GM18868 (cell line): ENCODE measurements around the gene ACP2.

ENCODE experiments used
- ATAC-seq: cut with Tn5 transposase; IDR thresholded peaks from one replicate; pipeline ENCODE4 v1.9.1; 2021; ENCODE audit warnings: mild to moderate bottlenecking, moderate library complexity; ENCODE audit not compliant: unreplicated experiment

Gene ACP2, protein sequence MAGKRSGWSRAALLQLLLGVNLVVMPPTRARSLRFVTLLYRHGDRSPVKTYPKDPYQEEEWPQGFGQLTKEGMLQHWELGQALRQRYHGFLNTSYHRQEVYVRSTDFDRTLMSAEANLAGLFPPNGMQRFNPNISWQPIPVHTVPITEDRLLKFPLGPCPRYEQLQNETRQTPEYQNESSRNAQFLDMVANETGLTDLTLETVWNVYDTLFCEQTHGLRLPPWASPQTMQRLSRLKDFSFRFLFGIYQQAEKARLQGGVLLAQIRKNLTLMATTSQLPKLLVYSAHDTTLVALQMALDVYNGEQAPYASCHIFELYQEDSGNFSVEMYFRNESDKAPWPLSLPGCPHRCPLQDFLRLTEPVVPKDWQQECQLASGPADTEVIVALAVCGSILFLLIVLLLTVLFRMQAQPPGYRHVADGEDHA

DNA sequence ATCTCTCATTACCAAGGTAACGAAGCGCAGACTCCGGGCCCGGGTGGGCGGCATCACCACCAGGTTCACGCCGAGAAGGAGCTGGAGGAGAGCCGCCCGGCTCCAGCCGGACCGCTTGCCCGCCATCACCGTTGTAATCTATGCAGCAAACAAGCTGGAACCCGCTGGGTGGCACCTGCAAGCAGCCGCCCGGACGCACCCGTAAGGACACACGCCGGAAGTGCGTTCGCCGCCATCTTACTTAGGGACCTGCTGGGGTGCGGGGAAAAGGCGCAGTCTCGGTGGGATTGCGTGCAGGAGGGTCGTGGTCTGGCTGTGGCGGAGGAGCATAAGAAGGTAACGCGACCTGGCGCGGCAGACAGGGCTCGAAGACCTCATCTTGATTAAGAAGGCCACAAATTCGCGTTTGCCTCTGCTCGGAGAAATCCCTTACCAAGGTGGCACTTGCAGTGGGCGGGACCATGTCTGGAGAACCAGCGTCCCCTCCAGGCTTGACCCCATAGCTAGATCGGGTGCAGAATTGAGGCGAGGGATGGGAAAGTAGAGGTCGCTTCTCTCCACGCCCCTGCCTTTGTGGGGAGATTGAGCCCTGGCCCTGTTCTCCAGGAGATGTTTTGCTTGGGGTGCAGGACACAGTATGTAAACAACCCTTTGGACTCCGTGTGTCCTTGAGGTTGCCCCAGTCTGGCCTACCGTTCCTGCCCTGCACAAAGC is at the start of gene ACP2:
ACP2 (minus strand) TSS at position 151 of the 714 bp plus-strand sequence; CDS start at position 126, 25 bp downstream.
- ATAC-seq: peak; percentile 94

DNA sequence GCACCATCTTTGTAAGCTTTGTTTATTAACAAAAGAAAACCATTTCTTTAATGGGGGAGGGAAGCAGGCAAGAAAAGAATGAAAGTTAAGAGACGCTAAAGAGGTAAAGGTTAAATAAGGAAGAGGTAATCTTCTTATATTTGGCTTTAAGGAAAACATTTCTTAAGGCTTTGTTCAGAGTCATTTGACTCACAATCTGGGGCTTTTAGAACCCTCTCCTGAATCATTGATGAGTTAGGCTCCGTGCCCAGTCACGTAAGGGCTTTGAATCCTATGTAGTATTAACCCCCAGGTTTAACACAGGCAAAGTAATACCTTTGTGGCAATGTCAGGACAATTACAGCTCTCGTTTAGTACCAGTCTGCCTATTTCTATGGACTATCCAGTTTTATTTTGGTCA is 47.4 kb upstream of the ACP2 start:
- no peak for ATAC-seq

DNA sequence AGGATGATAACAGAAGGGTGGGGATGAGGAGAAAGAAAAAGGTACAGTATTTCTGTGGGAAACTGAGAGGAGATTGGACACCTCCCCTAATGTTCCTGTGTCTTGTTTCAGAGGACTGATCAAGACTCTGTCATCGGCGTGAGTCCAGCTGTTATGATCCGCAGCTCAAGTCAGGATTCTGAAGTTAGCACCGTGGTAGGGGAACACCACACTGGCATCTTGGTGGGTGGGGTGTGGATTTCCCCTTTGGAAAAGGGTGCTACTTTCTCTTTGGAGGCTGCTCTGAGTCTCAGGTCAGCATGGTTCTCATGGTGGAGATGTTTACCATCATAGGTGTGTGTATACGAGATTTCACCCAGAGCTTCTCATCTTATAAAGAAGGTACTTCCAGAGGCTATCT is 46.8 kb upstream of the ACP2 start:
- no peak for ATAC-seq

DNA sequence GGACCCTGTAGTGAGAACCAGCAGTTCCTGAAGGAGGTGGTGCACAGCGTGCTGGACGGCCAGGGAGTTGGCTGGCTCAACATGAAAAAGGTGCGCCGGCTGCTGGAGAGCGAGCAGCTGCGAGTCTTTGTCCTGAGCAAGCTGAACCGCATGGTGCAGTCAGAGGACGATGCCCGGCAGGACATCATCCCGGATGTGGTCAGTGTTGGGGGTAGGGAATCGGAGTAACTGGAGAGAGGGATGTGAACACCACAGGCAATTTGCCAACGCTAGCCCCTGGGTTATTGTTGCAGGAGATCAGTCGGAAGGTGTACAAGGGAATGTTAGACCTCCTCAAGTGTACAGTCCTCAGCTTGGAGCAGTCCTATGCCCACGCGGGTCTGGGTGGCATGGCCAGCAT is 41.2 kb upstream of the ACP2 start:
- ATAC-seq: no peak

DNA sequence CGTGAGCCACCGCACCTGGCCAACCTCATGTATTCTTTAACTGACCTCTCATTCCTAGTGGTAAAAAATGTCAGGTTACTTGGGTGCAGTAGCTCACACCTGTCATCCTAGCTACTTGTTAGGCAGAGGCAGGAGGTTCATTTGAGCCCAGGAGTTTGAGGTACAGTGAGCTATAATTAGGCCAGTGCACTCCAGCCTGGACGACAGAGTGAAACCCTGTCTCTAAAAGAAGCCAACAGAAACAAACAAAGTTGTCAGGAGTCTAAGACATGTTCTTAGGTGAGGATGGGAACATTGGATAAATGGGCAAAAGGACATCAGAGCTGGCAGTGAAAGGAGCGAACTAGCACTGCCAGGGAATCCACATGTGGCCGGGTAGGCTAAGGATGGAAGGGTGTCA is 39.5 kb upstream of the ACP2 start:
- ATAC-seq: no peak

DNA sequence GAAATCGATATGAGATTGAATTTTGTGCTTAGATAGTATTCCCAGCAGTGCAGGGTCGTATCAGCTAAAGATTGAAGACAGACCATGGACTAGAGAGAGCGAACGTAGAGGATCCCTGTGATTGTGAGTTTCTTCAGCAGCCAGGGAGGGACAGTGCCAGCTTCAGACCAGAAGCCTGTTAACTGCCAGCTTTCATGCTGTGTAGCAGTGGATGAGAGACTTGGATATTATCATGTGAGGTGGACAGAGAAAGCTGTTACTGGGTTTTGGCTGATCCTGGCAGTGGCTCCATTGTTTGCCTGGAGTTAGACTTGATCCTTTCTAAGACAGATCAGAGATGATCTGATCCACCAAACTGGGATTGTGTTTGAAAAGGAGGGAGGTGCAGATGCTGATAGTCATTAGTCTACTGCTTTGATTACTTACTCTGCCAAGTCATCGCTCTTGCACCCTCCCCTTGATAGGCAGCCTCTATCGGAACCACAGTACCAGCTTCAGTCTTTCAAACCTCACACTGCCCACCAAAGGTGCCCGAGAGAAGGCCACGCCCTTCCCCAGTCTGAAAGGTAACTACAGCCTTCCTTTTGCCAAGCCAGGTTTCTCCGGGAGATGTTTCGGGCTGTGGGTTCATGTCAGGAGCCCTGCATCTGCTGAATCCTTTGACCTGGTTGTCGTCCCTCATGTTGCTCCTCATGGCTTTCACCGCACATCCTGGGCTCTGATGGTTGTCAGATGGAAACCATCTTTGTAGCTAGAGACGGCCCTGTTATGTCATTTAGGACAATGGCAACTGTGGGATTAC is 37.6 kb upstream of the ACP2 start:
- ATAC-seq: no peak

DNA sequence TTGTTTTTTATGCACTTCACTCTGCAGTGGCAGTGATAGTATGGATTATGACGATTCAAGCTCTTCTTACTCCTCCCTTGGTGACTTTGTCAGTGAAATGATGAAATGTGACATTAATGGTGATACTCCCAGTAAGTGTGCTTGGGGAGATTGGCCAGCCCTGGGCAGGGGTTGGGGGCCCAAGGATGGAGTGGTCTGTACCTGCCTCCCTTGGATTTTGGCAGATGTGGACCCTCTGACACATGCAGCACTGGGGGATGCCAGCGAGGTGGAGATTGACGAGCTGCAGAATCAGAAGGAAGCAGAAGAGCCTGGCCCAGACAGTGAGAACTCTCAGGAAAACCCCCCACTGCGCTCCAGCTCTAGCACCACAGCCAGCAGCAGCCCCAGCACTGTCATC is 35.5 kb upstream of the ACP2 start:
- no peak for ATAC-seq

DNA sequence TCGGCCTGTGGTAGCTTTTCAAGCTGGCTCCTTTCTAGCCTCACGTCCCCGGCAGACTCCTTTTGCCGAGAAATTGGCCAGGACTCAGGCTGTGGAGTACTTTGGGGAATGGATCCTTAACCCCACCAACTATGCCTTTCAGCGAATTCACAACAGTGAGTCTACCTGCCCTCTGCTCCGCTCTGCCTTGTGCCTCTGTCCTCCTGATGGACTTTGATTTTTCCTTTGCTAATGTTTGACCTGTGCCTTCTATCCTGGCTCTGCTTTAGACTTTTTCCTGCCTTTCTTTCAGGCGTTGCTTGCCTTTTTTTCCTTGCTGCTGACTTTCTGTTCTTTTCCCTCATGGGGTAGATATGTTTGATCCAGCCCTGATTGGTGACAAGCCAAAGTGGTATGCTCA is 33.8 kb upstream of the ACP2 start:
- no peak for ATAC-seq

DNA sequence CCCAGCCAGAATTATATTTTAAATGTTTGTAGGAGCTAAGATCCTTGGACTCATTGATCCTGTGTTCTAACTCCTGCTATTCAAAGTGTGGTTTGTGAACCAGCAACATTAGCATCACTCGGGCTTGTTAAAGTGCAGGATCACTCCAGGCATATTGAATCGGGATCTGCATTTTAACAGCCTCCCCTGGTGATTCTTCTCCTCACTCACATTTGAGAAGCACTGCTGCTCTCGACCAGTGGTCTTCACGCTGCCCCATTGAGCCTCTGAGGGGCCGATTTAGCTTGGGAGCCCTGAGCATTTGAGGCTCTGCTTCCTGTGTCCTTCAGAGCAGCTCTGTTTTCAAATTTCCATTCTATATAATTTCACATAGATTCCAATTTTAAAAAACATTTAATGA is 32.2 kb upstream of the ACP2 start:
- ATAC-seq: no peak

DNA sequence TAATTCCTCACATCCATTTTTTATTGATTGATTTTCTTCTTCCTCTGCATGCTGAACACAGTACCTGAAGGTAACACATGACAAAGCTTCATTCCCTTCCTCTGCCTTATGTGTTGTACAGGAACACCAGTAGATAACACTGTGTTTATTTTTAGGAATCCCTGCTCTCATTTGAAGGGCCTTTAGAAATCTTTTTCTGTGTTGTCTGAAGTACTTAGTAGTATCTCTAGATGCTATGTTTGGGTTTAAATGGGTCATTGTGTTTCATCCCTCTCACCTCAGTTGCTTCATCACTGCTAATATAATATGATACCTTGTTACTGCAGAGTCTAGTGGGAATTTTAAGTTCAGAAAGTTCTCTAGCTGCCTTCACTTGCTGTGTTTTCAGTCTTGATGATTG is 31.5 kb upstream of the ACP2 start:
- no peak for ATAC-seq

DNA sequence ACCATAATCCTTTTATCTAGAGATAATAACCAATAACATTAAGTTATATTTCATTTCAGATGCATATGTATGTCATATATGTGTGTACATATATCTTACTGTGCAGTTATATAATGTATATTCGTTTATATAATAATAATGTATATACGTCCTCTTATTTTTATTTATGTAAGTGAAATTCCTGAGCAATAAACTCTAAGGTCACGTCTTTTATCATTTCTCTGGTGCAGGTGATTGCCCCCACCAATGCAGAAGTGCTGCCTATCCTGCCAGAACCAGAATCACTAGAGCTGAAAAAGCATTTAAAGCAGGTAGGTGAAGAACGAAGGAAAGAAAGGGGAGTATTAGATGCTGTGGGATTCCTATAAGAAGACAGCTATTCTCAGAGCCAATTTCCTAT is 30.2 kb upstream of the ACP2 start:
- ATAC-seq: no peak

DNA sequence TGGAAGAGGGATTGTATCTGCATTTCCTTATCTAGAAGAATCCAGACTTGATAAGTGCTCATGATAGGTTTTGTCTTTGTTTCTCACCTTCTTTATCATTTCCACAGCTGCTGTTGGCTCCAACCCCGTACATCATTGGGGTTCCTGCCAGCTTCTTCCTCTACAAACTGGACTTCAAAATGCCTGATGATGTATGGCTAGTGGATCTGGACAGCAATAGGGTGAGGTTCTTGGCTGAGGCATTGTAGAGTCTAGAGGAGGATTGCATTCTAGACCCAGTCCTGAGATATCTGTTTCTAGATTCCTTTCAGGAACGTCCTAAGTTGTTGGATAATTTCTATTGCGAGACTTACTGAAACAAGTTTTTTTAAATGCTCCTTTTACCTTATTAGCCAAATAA is 29.4 kb upstream of the ACP2 start:
- no peak for ATAC-seq

DNA sequence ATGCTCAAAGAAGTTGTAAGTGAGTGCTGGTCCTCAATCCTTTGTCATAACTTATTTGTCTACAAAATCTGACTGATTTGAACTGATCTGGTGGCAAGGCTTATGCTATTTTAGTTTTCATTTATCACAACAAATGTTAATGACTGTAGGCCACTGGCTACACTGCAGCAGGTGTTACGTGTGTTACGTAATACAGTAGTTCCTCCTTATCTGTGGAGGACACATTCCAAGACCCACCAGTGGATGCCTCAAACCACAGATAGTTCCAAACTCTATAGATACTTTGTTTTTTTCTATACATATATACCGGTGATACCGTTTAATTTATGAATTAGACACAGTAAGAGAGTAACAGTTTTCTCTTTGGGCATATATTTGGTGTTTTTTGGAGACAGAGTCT is 28.3 kb upstream of the ACP2 start:
- ATAC-seq: no peak

DNA sequence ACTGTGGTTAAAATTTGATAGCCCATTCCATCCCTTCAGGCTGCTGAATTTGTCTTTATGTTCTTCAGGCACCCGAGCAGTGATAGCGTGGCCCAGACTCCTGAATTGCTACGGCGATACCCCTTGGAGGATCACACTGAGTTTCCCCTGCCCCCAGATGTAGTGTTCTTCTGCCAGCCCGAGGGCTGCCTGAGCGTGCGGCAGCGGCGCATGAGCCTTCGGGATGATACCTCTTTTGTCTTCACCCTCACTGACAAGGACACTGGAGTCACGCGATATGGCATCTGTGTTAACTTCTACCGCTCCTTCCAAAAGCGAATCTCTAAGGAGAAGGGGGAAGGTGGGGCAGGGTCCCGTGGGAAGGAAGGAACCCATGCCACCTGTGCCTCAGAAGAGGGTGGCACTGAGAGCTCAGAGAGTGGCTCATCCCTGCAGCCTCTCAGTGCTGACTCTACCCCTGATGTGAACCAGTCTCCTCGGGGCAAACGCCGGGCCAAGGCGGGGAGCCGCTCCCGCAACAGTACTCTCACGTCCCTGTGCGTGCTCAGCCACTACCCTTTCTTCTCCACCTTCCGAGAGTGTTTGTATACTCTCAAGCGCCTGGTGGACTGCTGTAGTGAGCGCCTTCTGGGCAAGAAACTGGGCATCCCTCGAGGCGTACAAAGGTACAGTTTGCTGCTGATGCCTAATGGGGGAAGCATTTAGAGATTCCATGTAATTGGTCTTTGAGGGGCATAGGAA is 26.1 kb upstream of the ACP2 start:
- ATAC-seq: no peak

DNA sequence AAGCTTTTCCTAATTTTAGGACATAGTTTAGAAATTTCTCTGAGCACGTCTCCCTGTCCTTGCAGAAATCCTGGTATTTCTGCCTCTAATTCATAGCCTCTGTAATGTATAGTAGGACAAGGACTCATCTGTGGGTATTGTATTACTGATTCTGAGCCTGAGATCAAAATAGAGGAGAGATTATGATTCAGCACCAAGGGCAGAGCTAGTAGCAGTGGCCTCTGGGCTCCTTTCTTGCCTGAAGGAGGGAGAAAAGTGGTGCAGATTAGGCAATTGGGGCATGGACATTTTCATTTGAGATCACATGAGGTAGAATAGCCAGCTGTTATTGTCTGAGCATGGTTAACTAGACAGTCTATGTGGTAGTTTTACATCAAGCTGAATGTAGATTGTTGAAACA is 24.1 kb upstream of the ACP2 start:
- no peak for ATAC-seq

DNA sequence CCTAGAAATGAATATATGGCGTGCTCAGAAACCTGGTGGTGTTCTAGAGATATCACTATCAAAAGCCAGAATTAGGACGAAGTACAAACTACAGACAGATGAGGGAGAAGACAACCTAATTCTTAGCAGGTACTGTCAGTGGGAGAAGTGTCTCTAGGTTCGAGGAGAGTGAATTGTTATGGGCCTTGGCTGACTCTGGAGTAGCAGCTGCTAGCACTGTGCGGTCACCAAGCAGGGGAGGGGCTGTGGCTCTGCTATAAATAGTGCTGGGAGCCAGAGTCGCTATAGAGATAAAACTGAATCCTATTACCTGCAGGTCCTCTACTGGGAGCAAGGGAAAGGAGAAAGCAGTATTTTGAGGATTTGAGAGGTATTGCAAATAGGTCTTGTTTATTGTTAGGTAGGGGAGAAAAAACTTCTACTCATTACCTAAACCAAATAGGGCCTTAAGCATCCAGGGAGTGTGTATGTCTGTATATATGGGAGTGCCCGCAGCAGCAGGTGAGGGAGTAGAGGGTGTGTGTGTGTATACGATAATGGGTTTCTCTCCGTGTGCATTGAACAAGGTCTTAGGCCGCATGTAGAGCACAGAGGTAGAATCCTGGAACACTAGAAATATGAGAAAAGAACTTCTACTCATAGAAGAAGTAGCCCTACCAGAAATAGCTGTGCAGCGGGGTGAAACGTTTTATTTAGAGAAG is 23.5 kb upstream of the ACP2 start:
- ATAC-seq: no peak

DNA sequence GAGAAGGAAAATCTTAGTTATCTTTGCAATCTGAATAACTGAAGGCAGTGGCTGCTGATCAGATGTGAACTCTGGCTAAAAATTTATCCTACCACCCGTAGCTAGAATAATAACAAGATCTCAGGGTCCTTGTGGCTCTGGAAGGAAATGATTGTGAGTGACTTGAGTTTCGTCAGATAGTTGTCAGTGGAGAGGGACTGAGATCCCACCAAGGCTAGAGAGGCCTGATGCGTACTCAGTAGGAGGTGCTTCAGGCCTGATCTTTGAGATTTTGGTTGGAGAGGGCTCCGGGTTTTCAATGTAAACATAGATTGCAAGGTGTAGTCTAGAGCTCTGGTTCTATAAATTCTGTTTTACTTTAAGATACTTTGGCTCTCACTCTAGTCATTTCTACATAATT is 22.7 kb upstream of the ACP2 start:
- no peak for ATAC-seq

DNA sequence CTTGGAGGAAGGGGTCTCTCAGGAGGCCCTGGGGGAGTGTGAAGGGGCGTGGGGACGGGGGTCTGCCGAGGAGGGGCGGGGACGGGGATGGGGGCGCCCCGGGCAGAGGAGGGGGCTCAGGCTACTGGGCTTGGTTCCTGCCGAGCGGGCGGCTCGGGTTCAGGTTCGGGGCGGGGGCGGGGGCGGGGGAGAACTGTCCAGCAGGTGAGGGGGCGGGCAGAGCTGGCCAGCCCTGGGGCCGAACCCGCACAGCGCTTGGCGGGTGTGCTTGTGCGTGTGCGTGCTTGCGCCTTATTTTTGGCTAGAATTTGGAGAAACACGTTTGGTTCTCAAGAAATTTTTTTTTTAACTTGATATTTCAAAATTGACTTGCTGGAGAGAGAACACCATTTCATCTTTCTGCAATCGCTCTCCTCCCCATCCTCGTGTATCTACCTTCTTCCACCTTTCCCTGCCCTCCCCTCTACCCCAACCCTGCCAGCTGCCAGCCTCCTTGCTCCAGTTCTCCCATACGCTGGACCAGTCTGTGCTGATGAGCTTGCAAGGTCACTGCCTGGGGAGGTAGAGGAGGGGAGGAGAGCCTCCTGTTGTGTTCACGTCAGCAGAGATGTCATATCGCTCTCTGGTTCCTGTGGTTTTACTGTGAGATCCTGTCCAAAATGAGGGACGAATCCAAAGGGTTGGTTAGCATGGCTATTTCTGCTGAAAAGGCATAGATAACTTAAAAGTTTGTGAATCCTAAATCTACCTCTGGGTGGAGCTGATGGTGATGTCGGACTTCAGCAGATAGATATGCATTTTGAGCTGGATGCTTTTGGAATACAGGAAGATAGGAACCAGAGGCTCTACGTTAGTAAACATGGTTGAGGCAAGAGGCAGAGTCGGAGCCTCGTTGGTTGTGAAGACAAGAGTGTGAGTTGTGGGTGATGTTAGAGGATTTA is 22.0 kb upstream of the ACP2 start:
- ATAC-seq: no peak

DNA sequence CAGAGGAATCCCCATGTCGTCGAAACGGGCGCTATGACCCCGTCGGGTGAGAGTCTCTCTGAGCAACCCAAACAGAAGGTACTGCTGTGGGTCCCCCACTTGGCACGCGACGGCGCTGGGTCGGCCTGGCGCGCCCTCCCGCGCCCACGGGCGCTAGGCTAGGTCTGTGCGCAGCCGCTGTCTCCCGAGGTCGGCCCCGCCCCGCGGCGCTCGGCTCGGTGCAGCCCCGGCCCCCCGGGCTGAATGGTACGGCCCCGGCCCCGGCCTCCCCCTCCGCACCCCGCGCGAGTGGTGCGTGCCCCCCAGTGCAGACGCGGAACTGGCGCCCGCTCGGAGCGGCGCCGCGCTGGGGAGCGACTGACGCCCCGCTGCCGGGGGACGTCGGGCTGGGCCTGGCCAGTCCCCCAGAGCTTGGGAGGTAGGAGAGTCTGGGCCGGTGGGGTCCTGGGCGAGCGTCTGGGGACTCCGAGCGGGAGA is 21.3 kb upstream of the ACP2 start, which contains the start of gene MADD:
MADD (plus strand) TSS at position 305 of the 477 bp plus-strand sequence.
- peak; percentile 77 for ATAC-seq
